ENCODE measurements around the gene GIMAP1.

Gene GIMAP1

GRCh38 chr7:150716939-150717338 is 526 bp downstream of the GIMAP1 start:
- Histone ChIP-seq H3K23ac (ENCODE audit: low read length in 2 of 2) (no peak overlapping the region), H3K18ac (ENCODE audit: low read depth in 1 of 2, low read length in 2 of 2) (no peak overlapping the region), H3K27ac (ENCODE audit: low read length, poor library complexity, severe bottlenecking) (no peak overlapping the region), H3K4me2 (ENCODE audit: low read length, poor library complexity, severe bottlenecking) (no peak overlapping the region), H3K14ac (ENCODE audit: low read length in 2 of 2) (no peak overlapping the region), H4K8ac (ENCODE audit: low read length) (no peak overlapping the region), H4K91ac (ENCODE audit: low read length) (no peak overlapping the region), H2BK15ac (ENCODE audit: low read depth, poor library complexity, severe bottlenecking) (no peak overlapping the region), H3K4ac (ENCODE audit: low read depth in 1 of 2, low read length in 2 of 2) (no peak overlapping the region), H2BK12ac (ENCODE audit: low read length in 2 of 2) (no peak overlapping the region), H3K9me3 (ENCODE audit: control insufficient read depth, low read length) (peaks cover 5% of the 10 kb centered on the region), H3K9ac (ENCODE audit: low read length) (no peak overlapping the region), H3K27me3 (ENCODE audit: control insufficient read depth in 1 of 2, insufficient read depth in 1 of 2, low read length in 2 of 2) (no peaks in the 10 kb centered on the region), H3K4me1 (ENCODE audit: control insufficient read depth, insufficient read depth, low read depth, low read length) (no peaks in the 10 kb centered on the region), H3K4me3 (ENCODE audit: insufficient read depth in 1 of 2, low read depth in 1 of 2, low read length in 2 of 2) (no peak overlapping the region), H2BK5ac (ENCODE audit: low read depth, low read length, poor library complexity, severe bottlenecking) (no peak overlapping the region), H2AFZ (ENCODE audit: low read depth, low read length) (no peak overlapping the region), H3K36me3 (ENCODE audit: control insufficient read depth in 1 of 2, insufficient read depth in 2 of 2, low read depth in 1 of 2, low read length in 2 of 2) (peaks cover 0 to 4% of the 10 kb centered on the region in 2 experiments), H2BK120ac (ENCODE audit: low read depth, low read length) (no peak overlapping the region), H3K79me1 (replicated peaks; ENCODE audit: low read length, poor library complexity, severe bottlenecking) (no peaks in the 10 kb centered on the region), H2AK5ac (ENCODE audit: low read length, severe bottlenecking) (no peak overlapping the region)
- 47% methylated on average over 4 of the region's 4 CpGs for WGBS
- no peak for DNase-seq

GRCh38 chr7:150717814-150718420 is 1.5 kb downstream of the GIMAP1 start:
- Histone ChIP-seq H3K9me3 (ENCODE audit: control insufficient read depth, low read length) (peaks cover 5% of the 10 kb centered on the region), H3K14ac (ENCODE audit: low read length in 2 of 2) (no peak overlapping the region), H2AFZ (ENCODE audit: low read depth, low read length) (no peak overlapping the region), H3K9ac (ENCODE audit: low read length) (no peak overlapping the region), H3K4me1 (ENCODE audit: control insufficient read depth, insufficient read depth, low read depth, low read length) (no peaks in the 10 kb centered on the region), H2BK15ac (ENCODE audit: low read depth, poor library complexity, severe bottlenecking) (no peak overlapping the region), H4K8ac (ENCODE audit: low read length) (no peak overlapping the region), H2AK5ac (ENCODE audit: low read length, severe bottlenecking) (no peak overlapping the region), H3K4me3 (ENCODE audit: insufficient read depth in 1 of 2, low read depth in 1 of 2, low read length in 2 of 2) (no peak overlapping the region), H3K27me3 (ENCODE audit: control insufficient read depth in 1 of 2, insufficient read depth in 1 of 2, low read length in 2 of 2) (no peaks in the 10 kb centered on the region), H3K27ac (ENCODE audit: low read length, poor library complexity, severe bottlenecking) (no peak overlapping the region), H2BK120ac (ENCODE audit: low read depth, low read length) (no peak overlapping the region), H4K91ac (ENCODE audit: low read length) (no peak overlapping the region), H3K36me3 (ENCODE audit: control insufficient read depth in 1 of 2, insufficient read depth in 2 of 2, low read depth in 1 of 2, low read length in 2 of 2) (peaks cover 0 to 4% of the 10 kb centered on the region in 2 experiments), H3K23ac (ENCODE audit: low read length in 2 of 2) (no peak overlapping the region), H3K18ac (ENCODE audit: low read depth in 1 of 2, low read length in 2 of 2) (no peak overlapping the region), H3K79me1 (replicated peaks; ENCODE audit: low read length, poor library complexity, severe bottlenecking) (no peaks in the 10 kb centered on the region), H3K4me2 (ENCODE audit: low read length, poor library complexity, severe bottlenecking) (no peak overlapping the region), H2BK12ac (ENCODE audit: low read length in 2 of 2) (no peak overlapping the region), H2BK5ac (ENCODE audit: low read depth, low read length, poor library complexity, severe bottlenecking) (no peak overlapping the region), H3K4ac (ENCODE audit: low read depth in 1 of 2, low read length in 2 of 2) (no peak overlapping the region)
- WGBS, result 39% methylated on average over 4 of the region's 4 CpGs
- no peak for DNase-seq

- H4K91ac ChIP-seq (ENCODE audit: low read length), result no peak overlapping the region
- no peak overlapping the region for H3K9ac ChIP-seq (ENCODE audit: low read length)
- H3K9me3 ChIP-seq (ENCODE audit: control insufficient read depth, low read length), result peaks cover 5% of the 10 kb centered on the region
- H3K14ac ChIP-seq (ENCODE audit: low read length in 2 of 2), result no peak overlapping the region
- H2AFZ ChIP-seq (ENCODE audit: low read depth, low read length), result no peak overlapping the region
- H2BK15ac ChIP-seq (ENCODE audit: low read depth, poor library complexity, severe bottlenecking), result no peak overlapping the region
- no peaks in the 10 kb centered on the region for H3K79me1 ChIP-seq (replicated peaks; ENCODE audit: low read length, poor library complexity, severe bottlenecking)
- H3K27me3 ChIP-seq (ENCODE audit: control insufficient read depth in 1 of 2, insufficient read depth in 1 of 2, low read length in 2 of 2), result no peaks in the 10 kb centered on the region
- 70% methylated on average over 4 of the region's 4 CpGs for WGBS
- no peak overlapping the region for H3K4me3 ChIP-seq (ENCODE audit: insufficient read depth in 1 of 2, low read depth in 1 of 2, low read length in 2 of 2)
- no peak overlapping the region for H3K4ac ChIP-seq (ENCODE audit: low read depth in 1 of 2, low read length in 2 of 2)
- H2BK5ac ChIP-seq (ENCODE audit: low read depth, low read length, poor library complexity, severe bottlenecking), result no peak overlapping the region
- H3K4me2 ChIP-seq (ENCODE audit: low read length, poor library complexity, severe bottlenecking), result no peak overlapping the region
- H2AK5ac ChIP-seq (ENCODE audit: low read length, severe bottlenecking), result no peak overlapping the region
- H3K4me1 ChIP-seq (ENCODE audit: control insufficient read depth, insufficient read depth, low read depth, low read length), result no peaks in the 10 kb centered on the region
- no peak overlapping the region for H2BK120ac ChIP-seq (ENCODE audit: low read depth, low read length)
- H4K8ac ChIP-seq (ENCODE audit: low read length), result no peak overlapping the region
- no peak for DNase-seq
- H3K18ac ChIP-seq (ENCODE audit: low read depth in 1 of 2, low read length in 2 of 2), result no peak overlapping the region
- H3K36me3 ChIP-seq (ENCODE audit: control insufficient read depth in 1 of 2, insufficient read depth in 2 of 2, low read depth in 1 of 2, low read length in 2 of 2), result peaks cover 0 to 4% of the 10 kb centered on the region in 2 experiments
- no peak overlapping the region for H3K27ac ChIP-seq (ENCODE audit: low read length, poor library complexity, severe bottlenecking)
- H3K23ac ChIP-seq (ENCODE audit: low read length in 2 of 2), result no peak overlapping the region
- H2BK12ac ChIP-seq (ENCODE audit: low read length in 2 of 2), result no peak overlapping the region
These were observed 3.0 kb downstream of the GIMAP1 start for GRCh38 chr7:150719436-150719835.

GRCh38 chr7:150719960-150720891 is 3.8 kb downstream of the GIMAP1 start:
- Histone ChIP-seq H3K14ac (ENCODE audit: low read length in 2 of 2) (no peak overlapping the region), H3K4me2 (ENCODE audit: low read length, poor library complexity, severe bottlenecking) (no peak overlapping the region), H3K18ac (ENCODE audit: low read depth in 1 of 2, low read length in 2 of 2) (no peak overlapping the region), H3K27ac (ENCODE audit: low read length, poor library complexity, severe bottlenecking) (no peak overlapping the region), H3K36me3 (ENCODE audit: control insufficient read depth in 1 of 2, insufficient read depth in 2 of 2, low read depth in 1 of 2, low read length in 2 of 2) (peaks cover 0 to 4% of the 10 kb centered on the region in 2 experiments), H3K4me3 (ENCODE audit: insufficient read depth in 1 of 2, low read depth in 1 of 2, low read length in 2 of 2) (no peak overlapping the region), H2BK12ac (ENCODE audit: low read length in 2 of 2) (no peak overlapping the region), H4K91ac (ENCODE audit: low read length) (no peak overlapping the region), H4K8ac (ENCODE audit: low read length) (no peak overlapping the region), H3K4me1 (ENCODE audit: control insufficient read depth, insufficient read depth, low read depth, low read length) (no peaks in the 10 kb centered on the region), H3K79me1 (replicated peaks; ENCODE audit: low read length, poor library complexity, severe bottlenecking) (no peaks in the 10 kb centered on the region), H2AK5ac (ENCODE audit: low read length, severe bottlenecking) (no peak overlapping the region), H2BK120ac (ENCODE audit: low read depth, low read length) (no peak overlapping the region), H3K27me3 (ENCODE audit: control insufficient read depth in 1 of 2, insufficient read depth in 1 of 2, low read length in 2 of 2) (no peaks in the 10 kb centered on the region), H2BK15ac (ENCODE audit: low read depth, poor library complexity, severe bottlenecking) (no peak overlapping the region), H3K9me3 (ENCODE audit: control insufficient read depth, low read length) (peaks cover 1% of the 10 kb centered on the region), H3K4ac (ENCODE audit: low read depth in 1 of 2, low read length in 2 of 2) (no peak overlapping the region), H2AFZ (ENCODE audit: low read depth, low read length) (no peak overlapping the region), H3K9ac (ENCODE audit: low read length) (no peak overlapping the region), H3K23ac (ENCODE audit: low read length in 2 of 2) (peak overlapping the region in 1 of 2 experiments; percentile 50), H2BK5ac (ENCODE audit: low read depth, low read length, poor library complexity, severe bottlenecking) (no peak overlapping the region)
- no peak for DNase-seq
- 89% methylated on average over 52 of the region's 52 CpGs for WGBS
